Activated CD8-positive, alpha-beta T cell treated with anti-CD3 and anti-CD28 coated beads for 36 hours (primary cell): Measurements from ENCODE around the gene FEV. TPM values are rescaled to one million over a fixed set of nuclear protein-coding genes. Genes with fewer than 3 reads are reported as not detected.

Experiments
- ATAC-seq: fragments of 200-7000 bp; cut with Tn5 transposase; one replicate; pipeline ENCODE4 v1.10.0; 2021; ENCODE audit warnings: mild to moderate bottlenecking, moderate library complexity
- CTCF ChIA-PET: fragments of 350-600 bp; sonication (Branson Sonifier 250); formaldehyde crosslinking; loops from one replicate; lab custom pipeline; 2021; ENCODE audit warnings: antibody characterized with exemption; lab: Charles Lee
- POLR2A ChIA-PET: fragments of 350-600 bp; sonication (Branson Sonifier 250); formaldehyde crosslinking; loops from one replicate; lab custom pipeline; 2021; ENCODE audit warnings: antibody characterized with exemption; lab: Charles Lee
- DNase-seq: peaks from one replicate; pipeline ENCODE4 v3.0.0-alpha.2; 2020
- H3K27ac Mint-ChIP-seq: one replicate; pipeline ENCODE4 v1.8.0; 2021; ENCODE audit warnings: mild to moderate bottlenecking, mixed read lengths
- H3K27me3 Mint-ChIP-seq: one replicate; pipeline ENCODE4 v1.8.0; 2021; ENCODE audit warnings: mixed read lengths
- H3K36me3 Mint-ChIP-seq: one replicate; pipeline ENCODE4 v1.8.0; 2021; ENCODE audit warnings: low read depth, mixed read lengths
- H3K4me1 Mint-ChIP-seq: one replicate; pipeline ENCODE4 v1.8.0; 2021; ENCODE audit warnings: low read depth, mixed read lengths
- H3K4me3 Mint-ChIP-seq: one replicate; pipeline ENCODE4 v1.8.0; 2021; ENCODE audit warnings: mild to moderate bottlenecking, moderate library complexity, mixed read lengths
- H3K9me3 Mint-ChIP-seq: one replicate; pipeline ENCODE4 v1.8.0; 2021; ENCODE audit warnings: mixed read lengths
- CTCF ChIP-seq: fragments of 200-600 bp; IDR thresholded peaks from one replicate; pipeline ENCODE4 v1.8.0; 2022; ENCODE audit warnings: antibody characterized with exemption, mild to moderate bottlenecking
- intact Hi-C: fragments of 100-400 bp; cut with micrococcal nuclease; formaldehyde crosslinking; loops from one replicate; pipeline ENCODE4 v1.10.0; 2022
- total RNA-seq, 2 experiments: library from RNA; stranded (reverse); gene quantifications; one replicate each; pipeline ENCODE4 v1.2.3, GENCODE V29; 2021

FEV gene
- total RNA-seq, 2 experiments from 2014 or later, result not detected

- H3K4me3 Mint-ChIP-seq, result no peak overlapping the region
- no peaks in the 10 kb centered on the region for H3K9me3 Mint-ChIP-seq
- ATAC-seq (no peak), DNase-seq (no peak)
- peaks cover 5% of the 10 kb centered on the region for H3K27me3 Mint-ChIP-seq
- TF ChIP-seq CTCF, result no peak
- POLR2A ChIA-PET, result no interaction called here
- H3K36me3 Mint-ChIP-seq, result no peaks in the 10 kb centered on the region
- CTCF ChIA-PET, result interaction anchor here (0.9 to 9.1 kb wide), 6 partner anchors 15 to 130 kb away, joined by 3 to 135 read pairs (median 4); no protein-coding TSS in a partner anchor
- intact Hi-C loops, result no loop called here
- H3K4me1 Mint-ChIP-seq, result no peaks in the 10 kb centered on the region
- H3K27ac Mint-ChIP-seq, result no peak overlapping the region
Measured at GRCh38 chr2:219025637-219026585, 40.9 kb upstream of the FEV start.

GRCh38 chr2:219024059-219024458 is 39.1 kb upstream of the FEV start:
- H3K9me3 Mint-ChIP-seq, result no peaks in the 10 kb centered on the region
- ChIA-PET POLR2A (interaction anchor here (1.3 kb wide), 1 partner anchor 18 kb away, joined by 3 read pairs; no protein-coding TSS in a partner anchor), CTCF (interaction anchor here (4.4 kb wide), 1 partner anchor 43 kb away, joined by 16 read pairs; no protein-coding TSS in a partner anchor)
- intact Hi-C loops, result no loop called here
- no peaks in the 10 kb centered on the region for H3K27me3 Mint-ChIP-seq
- H3K4me3 Mint-ChIP-seq, result no peak overlapping the region
- no peak for TF ChIP-seq CTCF
- no peaks in the 10 kb centered on the region for H3K4me1 Mint-ChIP-seq
- ATAC-seq (no peak), DNase-seq (no peak)
- H3K27ac Mint-ChIP-seq, result no peak overlapping the region
- H3K36me3 Mint-ChIP-seq, result no peaks in the 10 kb centered on the region

DNA sequence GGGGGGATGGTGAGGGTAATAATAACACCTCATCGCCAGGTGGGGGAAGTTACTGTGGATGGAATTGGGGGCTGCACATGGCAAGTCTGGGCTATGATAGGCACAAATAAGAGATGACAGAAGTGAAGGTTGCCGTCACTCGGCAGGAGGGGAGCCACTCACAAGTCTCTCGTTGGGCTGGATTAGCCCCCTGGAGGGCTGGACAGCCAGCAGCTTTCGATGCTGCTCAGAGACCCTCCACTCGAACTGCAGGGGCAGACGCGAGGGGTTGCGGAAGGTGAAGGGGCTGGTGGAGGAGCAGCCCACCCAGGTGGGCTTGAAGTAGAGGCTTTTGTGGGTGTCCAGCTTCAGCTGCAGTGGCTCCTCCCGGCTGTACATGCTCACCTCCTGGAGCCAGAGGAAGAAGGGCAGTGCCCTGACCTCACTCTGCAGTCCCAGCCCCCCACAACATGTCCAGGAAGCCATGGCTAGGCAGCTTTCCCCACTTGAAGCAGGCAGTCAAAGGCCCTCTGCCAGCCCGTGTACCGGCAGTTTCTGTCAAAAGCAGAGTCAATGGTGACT is 38.1 kb upstream of the FEV start:
- Mint-ChIP-seq H3K4me3 (no peak overlapping the region), H3K9me3 (no peaks in the 10 kb centered on the region), H3K27ac (no peak overlapping the region), H3K4me1 (no peaks in the 10 kb centered on the region), H3K36me3 (no peaks in the 10 kb centered on the region), H3K27me3 (no peaks in the 10 kb centered on the region)
- ATAC-seq, result no peak
- intact Hi-C loops, result no loop called here
- no peak for TF ChIP-seq CTCF
- ChIA-PET POLR2A (interaction anchor here (1.3 kb wide), 1 partner anchor 19 kb away, joined by 3 read pairs; no protein-coding TSS in a partner anchor), CTCF (no interaction called here)
- DNase-seq, result no peak

GRCh38 chr2:219022616-219023015 is 37.6 kb upstream of the FEV start:
- Mint-ChIP-seq H3K27me3 (peaks cover 2% of the 10 kb centered on the region), H3K9me3 (no peaks in the 10 kb centered on the region), H3K4me3 (no peak overlapping the region), H3K4me1 (no peaks in the 10 kb centered on the region), H3K27ac (no peak overlapping the region), H3K36me3 (no peaks in the 10 kb centered on the region)
- CTCF ChIA-PET, result no interaction called here
- ATAC-seq (no peak), DNase-seq (no peak)
- intact Hi-C loops, result no loop called here
- no peak for TF ChIP-seq CTCF
- POLR2A ChIA-PET, result no interaction called here

DNA sequence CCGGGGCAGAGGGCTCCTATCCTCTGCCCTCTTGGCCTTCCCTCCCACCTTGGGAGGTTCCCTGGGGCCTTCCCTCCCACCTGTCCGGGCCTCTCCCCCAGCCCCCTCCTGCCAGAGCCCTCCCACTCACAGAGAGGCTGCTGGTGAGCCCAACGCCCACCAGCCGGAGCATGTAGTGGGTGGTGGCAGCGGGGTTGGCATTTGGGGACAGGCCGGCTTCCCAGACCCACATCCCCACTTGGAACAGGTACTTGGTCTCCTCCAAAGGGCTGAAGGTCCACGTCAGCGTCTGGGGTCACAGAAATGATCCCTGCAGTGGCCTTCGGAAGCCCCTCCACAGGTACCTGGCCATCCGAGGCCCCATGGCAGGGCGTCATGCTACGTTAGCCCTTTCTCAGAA is 37.1 kb upstream of the FEV start:
- no peak for TF ChIP-seq CTCF
- ChIA-PET CTCF (interaction anchor here (1.0 to 3.1 kb wide), 2 partner anchors 8 to 11 kb away, joined by 6 to 17 read pairs; no protein-coding TSS in a partner anchor), POLR2A (no interaction called here)
- DNase-seq (no peak), ATAC-seq (no peak)
- Mint-ChIP-seq H3K4me1 (no peaks in the 10 kb centered on the region), H3K4me3 (no peak overlapping the region), H3K27ac (no peak overlapping the region), H3K36me3 (no peaks in the 10 kb centered on the region), H3K27me3 (peaks cover 2% of the 10 kb centered on the region), H3K9me3 (no peaks in the 10 kb centered on the region)
- intact Hi-C loops, result no loop called here
